Central memory CD8-positive, alpha-beta T cell (primary cell): ENCODE data around the gene YIPF3.

Experiments
- ATAC-seq: fragments of 150-1000 bp; cut with Tn5 transposase; replicated peaks from 2 replicates; pipeline ENCODE4 v1.10.0; 2022; ENCODE audit warnings: mild to moderate bottlenecking, moderate FRiP score, moderate number of reproducible peaks; ENCODE audit not compliant: poor library complexity, severe bottlenecking; ENCODE audit errors: extremely low read depth
- DNase-seq, 2 donors: peaks; one replicate each; pipeline ENCODE4 v3.0.0; 2021; ENCODE audit warnings: low spot score in 2 of 2
- H3K27ac Mint-ChIP-seq: one replicate; pipeline ENCODE4 v1.8.0; 2022; ENCODE audit warnings: low read depth, mild to moderate bottlenecking, moderate library complexity, mixed read lengths
- H3K27me3 Mint-ChIP-seq: one replicate; pipeline ENCODE4 v1.8.0; 2022; ENCODE audit warnings: mixed read lengths
- H3K36me3 Mint-ChIP-seq: one replicate; pipeline ENCODE4 v1.8.0; 2022; ENCODE audit warnings: mild to moderate bottlenecking, moderate library complexity, mixed read lengths; ENCODE audit not compliant: insufficient read depth
- H3K4me1 Mint-ChIP-seq: one replicate; pipeline ENCODE4 v1.8.0; 2022; ENCODE audit warnings: mixed read lengths
- H3K4me3 Mint-ChIP-seq: one replicate; pipeline ENCODE4 v1.8.0; 2022; ENCODE audit warnings: mild to moderate bottlenecking, moderate library complexity, mixed read lengths
- H3K9me3 Mint-ChIP-seq: one replicate; pipeline ENCODE4 v1.8.0; 2022; ENCODE audit warnings: mixed read lengths

YIPF3 gene

DNA sequence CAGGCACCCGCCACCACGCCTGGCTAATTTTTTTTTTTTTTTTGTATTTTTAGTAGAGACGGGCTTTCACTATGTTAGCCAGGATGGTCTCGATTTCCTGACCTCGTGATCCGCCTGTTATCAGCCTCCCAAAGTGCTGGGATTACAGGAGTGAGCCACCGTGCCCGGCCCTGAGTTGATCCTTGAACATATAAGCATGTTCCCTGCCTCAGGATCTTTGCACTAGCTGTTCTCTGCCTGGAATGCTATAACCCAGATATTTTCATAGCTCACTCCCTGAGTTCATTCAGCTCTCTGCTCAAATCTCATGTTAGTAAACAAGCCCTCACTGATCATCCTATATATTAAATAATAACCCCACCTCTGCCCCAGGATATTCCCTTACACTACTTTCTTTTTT lies 52.4 kb downstream of the YIPF3 start:
- ATAC-seq: no peak
- Mint-ChIP-seq H3K27ac (no peak overlapping the region), H3K9me3 (no peaks in the 10 kb centered on the region), H3K4me1 (no peaks in the 10 kb centered on the region), H3K4me3 (no peak overlapping the region), H3K27me3 (peaks cover 54% of the 10 kb centered on the region), H3K36me3 (peaks cover 2% of the 10 kb centered on the region)
- DNase-seq: no peak

- peaks cover 1% of the 10 kb centered on the region for H3K4me1 Mint-ChIP-seq
- no peak overlapping the region for H3K4me3 Mint-ChIP-seq
- H3K36me3 Mint-ChIP-seq: peaks cover 2% of the 10 kb centered on the region
- no peak for ATAC-seq
- H3K27ac Mint-ChIP-seq: no peak overlapping the region
- H3K27me3 Mint-ChIP-seq: peaks cover 33% of the 10 kb centered on the region
- DNase-seq: no peak
- H3K9me3 Mint-ChIP-seq: no peaks in the 10 kb centered on the region
Measured at GRCh38 chr6:43461936-43462335, 54.8 kb downstream of the YIPF3 start.
